AG04450 (cell line): ENCODE results near the gene ZDHHC13. TPM values are rescaled to one million over a fixed set of nuclear protein-coding genes. Genes with fewer than 3 reads are reported as not detected.

Experiments
- CTCF ChIA-PET: fragments of 300-600, 350-600 bp; formaldehyde crosslinking; extraction: SDS; loops from one replicate; lab custom pipeline; 2022; ENCODE audit warnings: antibody characterized with exemption, inconsistent platforms; lab: Charles Lee
- POLR2A ChIA-PET: fragments of 350-600 bp; formaldehyde crosslinking; extraction: SDS; loops from one replicate; lab custom pipeline; 2021; ENCODE audit warnings: antibody characterized with exemption, inconsistent platforms; lab: Yijun Ruan, JAX
- DNase-seq: peaks from one replicate; pipeline ENCODE4 v3.0.0-alpha.2; 2011; ENCODE audit warnings: low read depth, low spot score
- H3K27ac ChIP-seq: one replicate; pipeline ENCODE4 v1.5.1; 2012; ENCODE audit warnings: low read depth, low read length, control low read depth
- H3K27me3 ChIP-seq: one replicate; pipeline ENCODE4 v1.6.0; 2012; ENCODE audit warnings: low read length; ENCODE audit not compliant: control insufficient read depth, insufficient read depth
- H3K4me3 ChIP-seq: 2 replicates; pipeline ENCODE4 v1.5.1; 2011; ENCODE audit warnings: mild to moderate bottlenecking, low read depth, low read length, control low read depth
- H3K9me3 ChIP-seq: 2 replicates; pipeline ENCODE4 v1.5.1; 2012; ENCODE audit warnings: low read length; ENCODE audit not compliant: control insufficient read depth, insufficient read depth
- polyA plus RNA-seq: library from polyadenylated mRNA; depleted of rRNA; stranded (reverse); fragments of >200 nt; gene quantifications from 2 replicates; pipeline ENCODE4 v1.2.3, GENCODE V29; 2011
- TF ChIP-seq, protein P1 (sequence below): IDR thresholded peaks from 2 replicates; pipeline ENCODE4 v1.5.1; 2011; ENCODE audit warnings: low read depth, low read length, control low read depth, inconsistent platforms

The ZDHHC13 gene
- polyA plus RNA-seq, 1 experiment = 15.4 TPM

DNA sequence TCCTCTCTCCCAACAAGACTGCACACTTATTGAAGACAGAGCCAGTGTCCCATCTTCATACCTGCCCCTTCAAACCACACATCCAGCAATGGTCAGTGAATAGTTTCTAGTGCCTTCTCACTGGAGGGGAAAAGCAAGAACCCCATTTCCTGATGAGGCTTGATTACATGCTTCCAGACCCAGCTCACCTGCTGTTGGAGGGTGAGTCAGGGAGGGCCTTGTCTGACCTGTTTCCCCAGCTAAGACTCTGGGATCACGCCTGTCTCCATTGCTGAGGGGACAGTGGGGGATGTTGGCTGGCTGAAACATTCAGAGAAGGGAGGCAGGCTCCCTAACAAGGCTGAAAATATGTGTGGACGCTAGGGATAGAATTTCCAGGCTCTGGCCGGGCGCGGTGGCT lies 27.5 kb upstream of the ZDHHC13 start:
- CTCF ChIA-PET = interaction anchor here (2.2 kb wide), 1 partner anchor 12 kb away, joined by 12 read pairs; no protein-coding TSS in a partner anchor
- TF ChIP-seq, protein P1, sequence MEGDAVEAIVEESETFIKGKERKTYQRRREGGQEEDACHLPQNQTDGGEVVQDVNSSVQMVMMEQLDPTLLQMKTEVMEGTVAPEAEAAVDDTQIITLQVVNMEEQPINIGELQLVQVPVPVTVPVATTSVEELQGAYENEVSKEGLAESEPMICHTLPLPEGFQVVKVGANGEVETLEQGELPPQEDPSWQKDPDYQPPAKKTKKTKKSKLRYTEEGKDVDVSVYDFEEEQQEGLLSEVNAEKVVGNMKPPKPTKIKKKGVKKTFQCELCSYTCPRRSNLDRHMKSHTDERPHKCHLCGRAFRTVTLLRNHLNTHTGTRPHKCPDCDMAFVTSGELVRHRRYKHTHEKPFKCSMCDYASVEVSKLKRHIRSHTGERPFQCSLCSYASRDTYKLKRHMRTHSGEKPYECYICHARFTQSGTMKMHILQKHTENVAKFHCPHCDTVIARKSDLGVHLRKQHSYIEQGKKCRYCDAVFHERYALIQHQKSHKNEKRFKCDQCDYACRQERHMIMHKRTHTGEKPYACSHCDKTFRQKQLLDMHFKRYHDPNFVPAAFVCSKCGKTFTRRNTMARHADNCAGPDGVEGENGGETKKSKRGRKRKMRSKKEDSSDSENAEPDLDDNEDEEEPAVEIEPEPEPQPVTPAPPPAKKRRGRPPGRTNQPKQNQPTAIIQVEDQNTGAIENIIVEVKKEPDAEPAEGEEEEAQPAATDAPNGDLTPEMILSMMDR = no peak
- H3K27me3 ChIP-seq = peaks cover 5% of the 10 kb centered on the region
- no peak for DNase-seq
- H3K4me3 ChIP-seq = no peak overlapping the region
- no peaks in the 10 kb centered on the region for H3K9me3 ChIP-seq
- POLR2A ChIA-PET = interaction anchor here (0.6 kb wide), 1 partner anchor 86 kb away, joined by 3 read pairs; no protein-coding TSS in a partner anchor
- H3K27ac ChIP-seq = no peak overlapping the region

GRCh38 chr11:19091366-19091765 lies 25.6 kb upstream of the ZDHHC13 start:
- no peak for DNase-seq
- Histone ChIP-seq H3K27ac (no peak overlapping the region), H3K27me3 (no peaks in the 10 kb centered on the region), H3K4me3 (no peak overlapping the region), H3K9me3 (no peaks in the 10 kb centered on the region)
- CTCF ChIA-PET = interaction anchor here (1.1 to 1.5 kb wide), 2 partner anchors 14 to 21 kb away, joined by 3 to 4 read pairs; no protein-coding TSS in a partner anchor
- TF ChIP-seq, protein P1 = no peak
- POLR2A ChIA-PET = no interaction called here

- POLR2A ChIA-PET = no interaction called here
- Histone ChIP-seq H3K4me3 (no peak overlapping the region), H3K27me3 (no peaks in the 10 kb centered on the region), H3K27ac (no peak overlapping the region), H3K9me3 (no peaks in the 10 kb centered on the region)
- no peak for DNase-seq
- TF ChIP-seq, protein P1 = no peak
- CTCF ChIA-PET = no interaction called here
Measured at GRCh38 chr11:19092342-19092741, 24.6 kb upstream of the ZDHHC13 start.

DNA sequence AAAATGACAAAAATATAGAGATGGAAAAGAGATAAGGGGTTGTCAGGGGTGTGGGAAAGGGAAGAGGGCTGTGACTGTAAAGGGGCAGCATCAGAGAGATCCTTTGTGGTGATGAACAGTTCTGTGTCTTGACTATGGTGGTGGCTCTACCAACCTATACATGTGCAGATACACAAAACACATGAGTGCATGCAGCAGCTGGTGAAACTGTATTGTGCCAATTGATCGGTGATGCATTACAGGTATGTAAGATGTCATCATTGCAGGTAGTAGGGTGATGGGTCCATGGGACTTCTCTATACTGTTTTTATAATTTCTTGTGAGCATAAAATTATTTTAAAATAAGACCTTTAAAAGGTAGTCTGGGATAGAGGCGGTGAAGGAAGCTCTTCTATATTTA lies 24.1 kb upstream of the ZDHHC13 start:
- TF ChIP-seq, protein P1 = no peak
- H3K4me3 ChIP-seq = no peak overlapping the region
- H3K9me3 ChIP-seq = no peaks in the 10 kb centered on the region
- ChIA-PET CTCF (interaction anchor here (1.1 kb wide), 1 partner anchor 21 kb away, joined by 8 read pairs; no protein-coding TSS in a partner anchor), POLR2A (no interaction called here)
- H3K27me3 ChIP-seq = no peaks in the 10 kb centered on the region
- no peak overlapping the region for H3K27ac ChIP-seq
- no peak for DNase-seq

GRCh38 chr11:19093976-19094375 lies 23.0 kb upstream of the ZDHHC13 start:
- ChIA-PET POLR2A (no interaction called here), CTCF (no interaction called here)
- H3K9me3 ChIP-seq = no peaks in the 10 kb centered on the region
- H3K27me3 ChIP-seq = no peaks in the 10 kb centered on the region
- H3K4me3 ChIP-seq = no peak overlapping the region
- DNase-seq = no peak
- TF ChIP-seq, protein P1 = no peak
- no peak overlapping the region for H3K27ac ChIP-seq
